Measurements from ENCODE around the gene LAMA1. TPM values are rescaled to one million over a fixed set of nuclear protein-coding genes. Genes with fewer than 3 reads are reported as not detected.

LAMA1 gene
- total RNA-seq, 6 donors from 2014 or later = 0.89 to 3.1 (median 1.5) TPM

DNA sequence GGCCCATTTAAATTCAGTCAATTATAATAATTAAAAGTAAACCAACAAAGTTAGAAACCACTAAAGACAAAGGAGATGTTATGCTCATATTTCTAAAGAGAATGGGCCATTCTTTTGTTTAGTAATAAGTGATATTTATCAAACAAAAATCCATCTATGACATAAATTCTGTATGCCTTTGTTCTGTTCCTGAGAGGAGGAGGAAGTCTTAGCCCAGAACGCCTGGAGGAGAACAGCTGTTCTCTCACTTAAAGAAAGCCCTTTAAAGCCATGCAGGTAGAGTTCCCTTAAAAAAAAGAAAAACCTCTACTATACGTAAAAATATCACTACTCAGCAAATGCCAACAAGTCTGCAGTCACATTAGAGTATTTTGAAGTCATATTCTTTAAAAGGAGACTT, 15.5 kb downstream of the LAMA1 start:
- H3K4me1 ChIP-seq = no peaks in the 10 kb centered on the region
- H3K4me3 ChIP-seq = no peak overlapping the region
- no peaks in the 10 kb centered on the region for H3K27me3 ChIP-seq
- WGBS, 2 donors = 43 to 51% methylated on average over 2 of the region's 2 CpGs
- no peak overlapping the region for H3K27ac ChIP-seq
- TF ChIP-seq EP300 (IDR thresholded peaks at IDR 0.05) (no peak), POLR2AphosphoS5 (IDR thresholded peaks at IDR 0.05) (no peak), POLR2A (IDR thresholded peaks at IDR 0.05) (no peak)
- TF ChIP-seq, protein P1, sequence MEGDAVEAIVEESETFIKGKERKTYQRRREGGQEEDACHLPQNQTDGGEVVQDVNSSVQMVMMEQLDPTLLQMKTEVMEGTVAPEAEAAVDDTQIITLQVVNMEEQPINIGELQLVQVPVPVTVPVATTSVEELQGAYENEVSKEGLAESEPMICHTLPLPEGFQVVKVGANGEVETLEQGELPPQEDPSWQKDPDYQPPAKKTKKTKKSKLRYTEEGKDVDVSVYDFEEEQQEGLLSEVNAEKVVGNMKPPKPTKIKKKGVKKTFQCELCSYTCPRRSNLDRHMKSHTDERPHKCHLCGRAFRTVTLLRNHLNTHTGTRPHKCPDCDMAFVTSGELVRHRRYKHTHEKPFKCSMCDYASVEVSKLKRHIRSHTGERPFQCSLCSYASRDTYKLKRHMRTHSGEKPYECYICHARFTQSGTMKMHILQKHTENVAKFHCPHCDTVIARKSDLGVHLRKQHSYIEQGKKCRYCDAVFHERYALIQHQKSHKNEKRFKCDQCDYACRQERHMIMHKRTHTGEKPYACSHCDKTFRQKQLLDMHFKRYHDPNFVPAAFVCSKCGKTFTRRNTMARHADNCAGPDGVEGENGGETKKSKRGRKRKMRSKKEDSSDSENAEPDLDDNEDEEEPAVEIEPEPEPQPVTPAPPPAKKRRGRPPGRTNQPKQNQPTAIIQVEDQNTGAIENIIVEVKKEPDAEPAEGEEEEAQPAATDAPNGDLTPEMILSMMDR (IDR thresholded peaks at IDR 0.05) = no peak
- ATAC-seq (ENCODE audit: low FRiP score in 2 of 2) (no peak), DNase-seq (no peak)
- no peaks in the 10 kb centered on the region for H3K36me3 ChIP-seq
- no peaks in the 10 kb centered on the region for H3K9me3 ChIP-seq

GRCh38 chr18:7096838-7097237, 20.8 kb downstream of the LAMA1 start:
- WGBS, 2 donors = 70 to 76% methylated on average over 7 of the region's 7 CpGs
- Histone ChIP-seq H3K36me3 (no peaks in the 10 kb centered on the region), H3K4me1 (no peaks in the 10 kb centered on the region), H3K9me3 (no peaks in the 10 kb centered on the region), H3K27ac (no peak overlapping the region), H3K4me3 (no peak overlapping the region), H3K27me3 (no peaks in the 10 kb centered on the region)
- DNase-seq (no peak), ATAC-seq (ENCODE audit: low FRiP score in 2 of 2) (no peak)
- TF ChIP-seq EP300 (IDR thresholded peaks at IDR 0.05) (no peak), POLR2A (IDR thresholded peaks at IDR 0.05) (no peak), POLR2AphosphoS5 (IDR thresholded peaks at IDR 0.05) (no peak)
- TF ChIP-seq, protein P1 (IDR thresholded peaks at IDR 0.05) = no peak

GRCh38 chr18:7094427-7094826, 23.2 kb downstream of the LAMA1 start:
- DNase-seq (no peak), ATAC-seq (ENCODE audit: low FRiP score in 2 of 2) (no peak)
- Histone ChIP-seq H3K4me3 (no peak overlapping the region), H3K27ac (no peak overlapping the region), H3K9me3 (no peaks in the 10 kb centered on the region), H3K4me1 (no peaks in the 10 kb centered on the region), H3K27me3 (no peaks in the 10 kb centered on the region), H3K36me3 (no peaks in the 10 kb centered on the region)
- TF ChIP-seq, protein P1 (IDR thresholded peaks at IDR 0.05) = no peak
- no peak for TF ChIP-seq POLR2A (IDR thresholded peaks at IDR 0.05)
- TF ChIP-seq EP300 (IDR thresholded peaks at IDR 0.05) = no peak
- no peak for TF ChIP-seq POLR2AphosphoS5 (IDR thresholded peaks at IDR 0.05)

DNA sequence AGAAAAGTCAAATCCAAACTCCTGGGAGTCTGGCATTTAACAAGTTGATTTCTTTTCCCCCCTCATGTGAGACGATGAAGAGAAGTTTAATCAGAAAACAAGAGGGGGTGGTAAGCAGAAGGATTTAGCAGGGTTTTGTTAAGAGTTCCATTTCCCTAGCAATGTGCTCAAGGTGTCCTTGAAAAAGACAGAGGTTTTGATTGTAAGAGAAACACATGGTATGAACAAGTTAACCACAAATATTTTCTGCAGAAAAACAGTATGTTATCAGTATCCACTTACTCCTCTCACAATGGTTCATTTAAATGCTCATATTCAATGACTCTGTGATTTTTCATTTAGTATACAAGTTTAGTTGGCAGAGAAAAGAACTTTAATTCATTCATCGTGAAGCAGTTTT, 26.8 kb downstream of the LAMA1 start:
- 40 to 52% methylated on average over 2 of the region's 2 CpGs for WGBS, 2 donors
- Histone ChIP-seq H3K4me1 (no peaks in the 10 kb centered on the region), H3K27me3 (no peaks in the 10 kb centered on the region), H3K9me3 (no peaks in the 10 kb centered on the region), H3K4me3 (no peak overlapping the region), H3K27ac (no peak overlapping the region), H3K36me3 (no peaks in the 10 kb centered on the region)
- TF ChIP-seq POLR2AphosphoS5 (IDR thresholded peaks at IDR 0.05) = no peak
- TF ChIP-seq, protein P1 (IDR thresholded peaks at IDR 0.05) = no peak
- no peak for TF ChIP-seq EP300 (IDR thresholded peaks at IDR 0.05)
- TF ChIP-seq POLR2A (IDR thresholded peaks at IDR 0.05) = no peak
- ATAC-seq (ENCODE audit: low FRiP score in 2 of 2) (no peak), DNase-seq (no peak)

GRCh38 chr18:7089369-7089768, 28.2 kb downstream of the LAMA1 start:
- ATAC-seq (ENCODE audit: low FRiP score in 2 of 2) = no peak

More at GRCh38 chr18:7089369-7089768, 28.2 kb downstream of the LAMA1 start:
- TF ChIP-seq POLR2AphosphoS5 (IDR thresholded peaks at IDR 0.05) = no peak
- TF ChIP-seq EP300 (IDR thresholded peaks at IDR 0.05) = no peak
- TF ChIP-seq, protein P1 (IDR thresholded peaks at IDR 0.05) = no peak
- no peak for TF ChIP-seq POLR2A (IDR thresholded peaks at IDR 0.05)
- WGBS, 2 donors = 67 to 74% methylated on average over 8 of the region's 8 CpGs
- no peaks in the 10 kb centered on the region for H3K4me1 ChIP-seq
- no peaks in the 10 kb centered on the region for H3K36me3 ChIP-seq
- no peaks in the 10 kb centered on the region for H3K9me3 ChIP-seq
- DNase-seq = no peak
- H3K4me3 ChIP-seq = no peak overlapping the region
- H3K27me3 ChIP-seq = no peaks in the 10 kb centered on the region
- no peak overlapping the region for H3K27ac ChIP-seq
